ENCODE data around the gene ITPK1. TPM values are rescaled to one million over a fixed set of nuclear protein-coding genes. Genes with fewer than 3 reads are reported as not detected.
A peak's percentile ranks its signal among the peaks of the same experiment; 100 is the strongest.

Gene ITPK1
- polyA plus RNA-seq, 2 donors, result 15.8 to 22.4 TPM

- Histone ChIP-seq H3K36me3 (ENCODE audit: control insufficient read depth in 2 of 2, insufficient read depth in 2 of 2, low read length in 1 of 2) (peaks cover 3 to 19% of the 10 kb centered on the region in 2 donors), H3K4me1 (ENCODE audit: control insufficient read depth in 2 of 2, insufficient read depth in 2 of 2, low read length in 1 of 2) (peaks cover 0 to 7% of the 10 kb centered on the region in 2 donors), H3K27me3 (ENCODE audit: control insufficient read depth in 1 of 2, insufficient read depth in 2 of 2, low read length in 2 of 2) (no peaks in the 10 kb centered on the region), H3K27ac (ENCODE audit: low read depth in 2 of 2, low read length in 1 of 2) (peak overlapping the region in 1 of 2 donors; percentile 38), H3K9me3 (ENCODE audit: control insufficient read depth in 2 of 2, insufficient read depth in 1 of 2, low read depth in 1 of 2, low read length in 1 of 2) (no peaks in the 10 kb centered on the region), H3K4me3 (ENCODE audit: low read depth in 1 of 2, low read length in 2 of 2) (no peak overlapping the region)
- WGBS, 2 donors, result 90 to 95% methylated on average over 12 of the region's 12 CpGs
These were observed 121.5 kb downstream of the ITPK1 start for GRCh38 chr14:92994131-92994676.

DNA sequence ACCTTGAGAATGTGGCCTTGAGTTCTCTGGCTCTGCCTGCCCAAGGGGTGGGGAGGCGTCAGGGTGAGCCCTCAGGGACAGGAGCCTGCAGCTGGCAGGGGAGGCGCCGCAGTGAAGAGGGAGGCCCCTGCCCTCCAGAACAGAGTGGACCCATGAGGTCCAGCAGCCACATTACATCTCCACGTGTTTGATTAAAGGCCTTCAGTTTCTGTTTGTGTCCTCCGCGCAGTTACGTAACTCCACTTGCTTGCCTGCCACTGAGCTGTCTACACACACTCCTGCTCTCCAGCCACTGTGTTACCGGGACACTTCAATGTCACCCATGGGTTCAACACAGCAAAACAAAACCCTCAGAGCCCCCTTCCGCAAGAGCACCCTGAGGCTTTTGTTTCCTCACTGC is 122.4 kb downstream of the ITPK1 start:
- H3K4me3 ChIP-seq (ENCODE audit: low read depth in 1 of 2, low read length in 2 of 2), result no peak overlapping the region
- H3K27ac ChIP-seq (ENCODE audit: low read depth in 2 of 2, low read length in 1 of 2), result peak overlapping the region; percentile 40 to 59
- H3K4me1 ChIP-seq (ENCODE audit: control insufficient read depth in 2 of 2, insufficient read depth in 2 of 2, low read length in 1 of 2), result peaks cover 0 to 8% of the 10 kb centered on the region in 2 donors
- peaks cover 3 to 19% of the 10 kb centered on the region in 2 donors for H3K36me3 ChIP-seq (ENCODE audit: control insufficient read depth in 2 of 2, insufficient read depth in 2 of 2, low read length in 1 of 2)
- no peaks in the 10 kb centered on the region for H3K27me3 ChIP-seq (ENCODE audit: control insufficient read depth in 1 of 2, insufficient read depth in 2 of 2, low read length in 2 of 2)
- WGBS, 2 donors, result 79 to 90% methylated on average over 9 of the region's 9 CpGs
- H3K9me3 ChIP-seq (ENCODE audit: control insufficient read depth in 2 of 2, insufficient read depth in 1 of 2, low read depth in 1 of 2, low read length in 1 of 2), result no peaks in the 10 kb centered on the region

GRCh38 chr14:92991536-92991935 is 124.2 kb downstream of the ITPK1 start:
- Histone ChIP-seq H3K4me1 (ENCODE audit: control insufficient read depth in 2 of 2, insufficient read depth in 2 of 2, low read length in 1 of 2) (peaks cover 6 to 16% of the 10 kb centered on the region in 2 donors), H3K27ac (ENCODE audit: low read depth in 2 of 2, low read length in 1 of 2) (no peak overlapping the region), H3K9me3 (ENCODE audit: control insufficient read depth in 2 of 2, insufficient read depth in 1 of 2, low read depth in 1 of 2, low read length in 1 of 2) (no peaks in the 10 kb centered on the region), H3K36me3 (ENCODE audit: control insufficient read depth in 2 of 2, insufficient read depth in 2 of 2, low read length in 1 of 2) (peaks cover 3 to 16% of the 10 kb centered on the region in 2 donors), H3K4me3 (ENCODE audit: low read depth in 1 of 2, low read length in 2 of 2) (no peak overlapping the region), H3K27me3 (ENCODE audit: control insufficient read depth in 1 of 2, insufficient read depth in 2 of 2, low read length in 2 of 2) (no peaks in the 10 kb centered on the region)
- whole genome bisulfite sequencing, 2 donors, result 93 to 95% methylated on average over 8 of the region's 8 CpGs

DNA sequence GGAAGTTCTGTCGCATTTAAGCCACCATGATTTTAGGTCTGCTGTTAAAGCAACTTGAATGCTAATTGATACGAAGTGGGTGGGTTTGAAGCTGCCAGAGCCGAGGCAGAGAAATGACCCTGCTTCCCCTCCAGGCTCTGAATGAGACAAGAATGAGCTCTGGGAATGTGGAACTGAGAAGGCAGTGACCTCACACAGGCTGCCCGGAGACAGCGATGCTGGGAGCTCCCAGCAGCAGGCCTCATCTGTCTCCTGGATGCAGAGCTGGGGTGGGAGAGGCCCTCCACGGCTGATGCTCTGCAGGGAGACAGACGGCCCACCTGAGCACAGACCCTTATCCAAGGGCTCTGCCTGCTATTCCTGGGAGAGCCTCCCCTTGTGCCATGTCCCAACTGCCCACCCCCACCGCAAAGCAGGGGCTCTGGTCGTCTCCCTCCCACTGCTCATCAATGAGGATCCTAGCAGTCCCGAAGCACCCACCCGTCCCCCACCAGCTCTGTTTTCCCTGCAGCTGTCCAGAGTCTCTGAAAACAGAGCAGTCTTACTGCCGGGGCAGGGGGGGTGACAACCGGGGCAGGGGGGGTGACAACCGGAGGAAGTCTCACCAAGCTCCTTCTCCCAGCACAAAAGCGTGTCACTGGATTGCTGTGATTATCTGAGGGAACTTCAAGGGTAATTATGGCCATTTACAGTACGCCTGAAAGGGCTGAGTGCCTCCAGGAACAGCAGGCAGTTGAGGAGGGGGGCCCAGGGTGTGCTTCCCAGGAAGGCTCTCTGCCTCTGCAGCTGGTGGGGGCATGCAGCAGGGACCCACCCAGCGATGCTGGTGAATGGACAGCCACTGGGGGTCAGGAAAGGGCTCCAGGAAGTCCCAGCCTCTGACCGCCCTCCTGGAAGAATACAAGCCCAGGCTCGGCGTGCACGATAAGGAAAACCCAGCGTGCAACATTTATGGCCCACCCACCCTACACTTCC is 125.0 kb downstream of the ITPK1 start:
- Histone ChIP-seq H3K36me3 (ENCODE audit: control insufficient read depth in 2 of 2, insufficient read depth in 2 of 2, low read length in 1 of 2) (peaks cover 3 to 16% of the 10 kb centered on the region in 2 donors), H3K27me3 (ENCODE audit: control insufficient read depth in 1 of 2, insufficient read depth in 2 of 2, low read length in 2 of 2) (no peaks in the 10 kb centered on the region), H3K4me3 (ENCODE audit: low read depth in 1 of 2, low read length in 2 of 2) (no peak overlapping the region), H3K9me3 (ENCODE audit: control insufficient read depth in 2 of 2, insufficient read depth in 1 of 2, low read depth in 1 of 2, low read length in 1 of 2) (no peaks in the 10 kb centered on the region), H3K4me1 (ENCODE audit: control insufficient read depth in 2 of 2, insufficient read depth in 2 of 2, low read length in 1 of 2) (peaks cover 6 to 16% of the 10 kb centered on the region in 2 donors), H3K27ac (ENCODE audit: low read depth in 2 of 2, low read length in 1 of 2) (no peak overlapping the region)
- 81 to 83% methylated on average over 22 of the region's 22 CpGs for WGBS, 2 donors

DNA sequence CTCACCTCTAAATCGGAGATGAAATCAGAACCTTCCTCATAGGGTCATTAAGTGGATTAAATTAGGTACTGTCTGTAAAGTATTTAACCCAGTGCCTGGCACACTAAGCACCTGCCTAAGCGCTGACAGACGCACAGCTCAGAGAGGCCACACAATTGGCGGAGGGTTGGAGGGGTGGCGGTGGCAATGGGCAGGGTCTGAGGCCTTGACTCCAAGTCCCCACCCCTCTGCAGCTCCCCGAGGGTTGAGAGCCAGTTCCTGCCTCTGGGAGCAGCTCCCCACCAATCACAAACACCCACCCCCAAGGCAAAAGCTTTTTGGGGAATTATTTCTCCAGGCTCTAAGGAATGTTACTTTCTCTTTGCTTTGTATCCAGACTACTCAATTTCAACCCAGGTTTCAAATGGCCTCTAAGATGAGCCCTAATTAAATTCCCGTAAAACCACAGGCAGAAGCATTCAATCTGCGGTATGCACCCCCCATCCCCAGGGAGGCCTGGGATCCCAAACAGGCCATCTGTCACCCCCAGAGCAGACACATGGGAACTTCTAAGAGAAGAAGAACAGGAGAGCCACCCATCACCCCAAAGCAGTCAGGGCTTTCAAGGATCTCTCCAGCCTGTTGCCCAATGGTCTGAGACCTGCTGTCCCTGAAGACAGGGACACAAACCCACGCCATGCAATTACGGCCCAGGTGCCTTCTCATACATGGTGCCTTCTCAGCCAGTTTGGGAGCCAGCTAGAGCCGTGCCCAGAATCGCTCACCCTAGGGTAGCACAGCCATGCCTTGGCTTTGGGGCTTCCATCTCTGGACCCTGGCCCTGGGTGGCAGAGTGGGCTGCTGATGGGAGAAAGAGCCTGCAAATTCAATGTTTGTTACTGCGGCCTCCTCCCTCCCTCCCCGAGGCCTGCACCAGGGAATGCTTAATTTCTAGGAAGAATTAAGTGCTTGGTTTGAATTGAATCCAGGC is 126.7 kb downstream of the ITPK1 start:
- peaks cover 6 to 16% of the 10 kb centered on the region in 2 donors for H3K4me1 ChIP-seq (ENCODE audit: control insufficient read depth in 2 of 2, insufficient read depth in 2 of 2, low read length in 1 of 2)
- no peak overlapping the region for H3K27ac ChIP-seq (ENCODE audit: low read depth in 2 of 2, low read length in 1 of 2)
- H3K4me3 ChIP-seq (ENCODE audit: low read depth in 1 of 2, low read length in 2 of 2), result no peak overlapping the region
- WGBS, 2 donors, result 92 to 94% methylated on average over 14 of the region's 14 CpGs
- no peaks in the 10 kb centered on the region for H3K27me3 ChIP-seq (ENCODE audit: control insufficient read depth in 1 of 2, insufficient read depth in 2 of 2, low read length in 2 of 2)
- H3K36me3 ChIP-seq (ENCODE audit: control insufficient read depth in 2 of 2, insufficient read depth in 2 of 2, low read length in 1 of 2), result peaks cover 3 to 14% of the 10 kb centered on the region in 2 donors
- no peaks in the 10 kb centered on the region for H3K9me3 ChIP-seq (ENCODE audit: control insufficient read depth in 2 of 2, insufficient read depth in 1 of 2, low read depth in 1 of 2, low read length in 1 of 2)

DNA sequence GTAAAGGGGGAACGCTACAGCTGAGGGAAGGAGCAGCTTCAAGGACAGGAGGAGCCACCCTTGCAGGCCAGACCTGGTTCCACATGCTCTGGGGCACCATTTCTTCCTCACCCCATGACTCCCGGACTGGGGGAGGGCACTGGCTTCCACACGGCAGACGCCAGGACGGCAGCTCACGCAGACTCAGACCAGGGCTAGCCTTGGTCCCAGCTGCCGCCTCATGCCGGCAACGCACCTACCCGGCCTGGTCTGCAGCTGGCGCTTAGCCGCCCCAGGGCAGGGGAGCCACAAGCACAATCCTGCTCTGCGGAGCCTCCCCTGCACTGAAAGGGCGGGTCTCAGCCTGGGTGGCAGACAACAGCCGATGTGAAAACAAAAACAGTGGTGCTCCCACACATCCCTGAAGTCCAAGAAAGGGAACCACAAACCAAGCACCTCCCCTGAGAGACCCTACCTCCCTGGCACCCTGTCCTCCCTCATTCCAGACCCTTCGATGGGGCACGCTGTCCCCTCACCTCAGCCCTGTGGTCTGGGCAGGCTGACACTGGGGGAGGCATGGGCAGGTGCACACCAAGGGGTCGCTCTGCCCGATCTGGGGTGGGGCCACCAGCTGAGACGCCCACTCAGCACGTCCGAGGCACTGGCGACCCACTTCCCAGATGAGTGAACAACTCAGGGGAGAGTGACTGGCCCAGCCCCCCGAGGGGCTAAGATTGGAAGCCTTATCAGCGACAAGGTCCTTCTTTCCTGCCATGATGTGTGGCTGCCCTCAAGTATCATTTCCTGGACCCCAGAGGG is 127.8 kb downstream of the ITPK1 start:
- Histone ChIP-seq H3K9me3 (ENCODE audit: control insufficient read depth in 2 of 2, insufficient read depth in 1 of 2, low read depth in 1 of 2, low read length in 1 of 2) (no peaks in the 10 kb centered on the region), H3K4me1 (ENCODE audit: control insufficient read depth in 2 of 2, insufficient read depth in 2 of 2, low read length in 1 of 2) (peaks cover 6 to 15% of the 10 kb centered on the region in 2 donors), H3K4me3 (ENCODE audit: low read depth in 1 of 2, low read length in 2 of 2) (no peak overlapping the region), H3K27ac (ENCODE audit: low read depth in 2 of 2, low read length in 1 of 2) (peak overlapping the region in 1 of 2 donors; percentile 16), H3K36me3 (ENCODE audit: control insufficient read depth in 2 of 2, insufficient read depth in 2 of 2, low read length in 1 of 2) (peaks cover 0 to 9% of the 10 kb centered on the region in 2 donors), H3K27me3 (ENCODE audit: control insufficient read depth in 1 of 2, insufficient read depth in 2 of 2, low read length in 2 of 2) (no peaks in the 10 kb centered on the region)
- WGBS, 2 donors, result 66 to 87% methylated on average over 24 to 25 of the region's 25 CpGs

- H3K4me3 ChIP-seq (ENCODE audit: low read depth in 1 of 2, low read length in 2 of 2), result no peak overlapping the region
- peaks cover 0 to 3% of the 10 kb centered on the region in 2 donors for H3K9me3 ChIP-seq (ENCODE audit: control insufficient read depth in 2 of 2, insufficient read depth in 1 of 2, low read depth in 1 of 2, low read length in 1 of 2)
- peaks cover 0 to 2% of the 10 kb centered on the region in 2 donors for H3K36me3 ChIP-seq (ENCODE audit: control insufficient read depth in 2 of 2, insufficient read depth in 2 of 2, low read length in 1 of 2)
- no peaks in the 10 kb centered on the region for H3K27me3 ChIP-seq (ENCODE audit: control insufficient read depth in 1 of 2, insufficient read depth in 2 of 2, low read length in 2 of 2)
- H3K4me1 ChIP-seq (ENCODE audit: control insufficient read depth in 2 of 2, insufficient read depth in 2 of 2, low read length in 1 of 2), result peaks cover 6 to 9% of the 10 kb centered on the region in 2 donors
- WGBS, 2 donors, result 85% methylated on average over 5 of the region's 5 CpGs
- H3K27ac ChIP-seq (ENCODE audit: low read depth in 2 of 2, low read length in 1 of 2), result peak overlapping the region in 1 of 2 donors; percentile 34
These were observed 128.6 kb downstream of the ITPK1 start for GRCh38 chr14:92987148-92987570.

DNA sequence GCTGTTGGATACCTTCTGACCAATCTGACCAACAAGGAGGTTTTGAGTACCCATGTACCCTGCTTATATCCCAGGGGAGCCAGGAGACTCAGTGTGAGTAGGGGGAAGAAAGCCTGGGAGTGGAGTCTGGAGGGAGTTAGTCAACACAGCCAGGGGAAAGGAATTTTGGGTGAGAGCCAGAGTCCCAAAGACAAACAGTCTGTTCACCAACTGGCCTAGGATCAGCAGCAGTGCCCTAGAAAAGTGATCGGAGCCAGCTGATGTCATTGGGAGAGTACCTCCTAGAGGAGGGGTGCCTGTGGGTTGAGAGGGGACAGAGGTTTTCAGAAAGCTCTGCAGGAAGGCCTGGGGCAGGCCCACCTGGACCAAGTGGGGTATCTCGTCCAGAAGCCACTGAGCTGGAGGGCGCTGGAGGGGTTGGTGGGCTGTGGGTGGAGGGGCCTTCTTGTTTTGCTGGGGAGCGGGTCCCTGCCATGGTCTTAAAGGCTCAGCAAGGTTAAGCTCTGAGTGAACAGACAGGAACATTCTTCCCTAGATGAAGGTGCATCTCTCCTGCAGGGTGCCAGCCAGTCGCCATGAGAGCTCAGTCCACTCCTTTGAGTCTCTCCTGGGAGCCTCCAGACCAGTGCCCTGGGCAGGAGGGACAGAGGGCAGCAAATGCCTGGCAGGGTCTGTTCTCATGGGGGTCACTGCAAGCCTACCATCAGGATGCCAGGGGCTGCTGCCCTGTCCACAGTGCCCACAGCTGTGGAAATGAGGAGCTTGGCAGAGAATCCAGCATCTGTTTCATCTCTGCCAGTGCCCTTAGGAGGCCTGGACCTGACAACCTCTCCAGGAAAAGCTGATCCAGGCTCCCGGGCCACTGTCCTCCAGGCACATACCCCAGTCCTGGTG is 129.2 kb downstream of the ITPK1 start:
- Histone ChIP-seq H3K27ac (ENCODE audit: low read depth in 2 of 2, low read length in 1 of 2) (peak overlapping the region in 1 of 2 donors; percentile 34), H3K9me3 (ENCODE audit: control insufficient read depth in 2 of 2, insufficient read depth in 1 of 2, low read depth in 1 of 2, low read length in 1 of 2) (peaks cover 0 to 3% of the 10 kb centered on the region in 2 donors), H3K4me3 (ENCODE audit: low read depth in 1 of 2, low read length in 2 of 2) (no peak overlapping the region), H3K27me3 (ENCODE audit: control insufficient read depth in 1 of 2, insufficient read depth in 2 of 2, low read length in 2 of 2) (no peaks in the 10 kb centered on the region), H3K36me3 (ENCODE audit: control insufficient read depth in 2 of 2, insufficient read depth in 2 of 2, low read length in 1 of 2) (peaks cover 0 to 6% of the 10 kb centered on the region in 2 donors), H3K4me1 (ENCODE audit: control insufficient read depth in 2 of 2, insufficient read depth in 2 of 2, low read length in 1 of 2) (peaks cover 6 to 9% of the 10 kb centered on the region in 2 donors)
- WGBS, 2 donors, result 76 to 82% methylated on average over 6 of the region's 6 CpGs

All from esophagus (tissue), 2 donors.